HFFc6 (cell line): ENCODE measurements around the gene FRAS1. TPM values are rescaled to one million over a fixed set of nuclear protein-coding genes. Genes with fewer than 3 reads are reported as not detected.
"Not testable (repeated sequence)": the region's sequence is repeated elsewhere in the genome, so short reads cannot be mapped to it uniquely, and the experiment has no call there.

Experiments used
- DNase-seq: peaks from one replicate; pipeline ENCODE4 v3.0.0-alpha.2; 2018
- H3K27ac Mint-ChIP-seq: 2 replicates; pipeline ENCODE4 v1.8.0; 2020; ENCODE audit warnings: mild to moderate bottlenecking, mixed read lengths
- H3K27me3 Mint-ChIP-seq: 2 replicates; pipeline ENCODE4 v1.8.0; 2021; ENCODE audit warnings: mild to moderate bottlenecking, moderate library complexity, mixed read lengths; ENCODE audit not compliant: insufficient read depth
- H3K36me3 Mint-ChIP-seq: 2 replicates; pipeline ENCODE4 v1.8.0; 2021; ENCODE audit warnings: low read depth, mixed read lengths
- H3K4me1 Mint-ChIP-seq: 2 replicates; pipeline ENCODE4 v1.8.0; 2020; ENCODE audit warnings: low read depth, mixed read lengths
- H3K4me3 Mint-ChIP-seq: 2 replicates; pipeline ENCODE4 v1.8.0; 2020; ENCODE audit warnings: mild to moderate bottlenecking, moderate library complexity, mixed read lengths
- H3K9me3 Mint-ChIP-seq: 2 replicates; pipeline ENCODE4 v1.8.0; 2020; ENCODE audit warnings: mild to moderate bottlenecking, mixed read lengths
- total RNA-seq, 6 experiments: library from RNA; stranded (reverse); fragmentation: NEBNext Ultra II Directional; extraction: Animal tissue kit (Norgen Biotek cat#: 25700); gene quantifications; 2 replicates in 1 of 6; 3 replicates in 5 of 6; pipeline ENCODE4 v1.2.3, GENCODE V29; 2021
- TF ChIP-seq, protein P1 (sequence below): fragments of 200-600 bp; sonication (generic); IDR thresholded peaks from 2 replicates; pipeline ENCODE4 v1.5.0; 2021; ENCODE audit warnings: antibody characterized with exemption, mild to moderate bottlenecking

Gene FRAS1
- total RNA-seq, 6 experiments from 2014 or later = 1.7 to 11.0 (median 2.3) TPM

DNA sequence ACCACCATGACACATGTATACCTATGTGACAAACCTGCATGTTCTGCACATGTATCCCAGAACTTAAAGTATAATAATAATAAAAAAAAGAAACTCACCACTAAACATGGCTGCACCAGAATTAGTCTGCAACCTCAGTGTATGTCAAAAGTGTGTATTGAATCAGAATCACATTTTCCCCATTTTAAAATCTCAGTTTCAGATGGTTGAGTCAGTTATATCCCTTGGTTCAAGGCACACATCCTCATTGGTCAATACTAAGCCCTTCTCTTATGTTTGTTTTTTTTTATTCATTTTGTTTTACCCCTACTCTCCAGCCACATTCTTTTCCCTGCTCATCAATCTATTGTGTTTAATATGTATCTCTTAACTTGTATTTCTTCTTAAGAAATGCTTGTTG is 436.6 kb downstream of the FRAS1 start:
- Mint-ChIP-seq H3K4me1 (peaks cover 7% of the 10 kb centered on the region), H3K9me3 (no peaks in the 10 kb centered on the region; the same call in 1 of the 2 replicates), H3K27ac (no peak overlapping the region), H3K27me3 (no peaks in the 10 kb centered on the region), H3K4me3 (no peak overlapping the region), H3K36me3 (peaks cover 7% of the 10 kb centered on the region; the same call in 1 of the 2 replicates)
- TF ChIP-seq, protein P1, sequence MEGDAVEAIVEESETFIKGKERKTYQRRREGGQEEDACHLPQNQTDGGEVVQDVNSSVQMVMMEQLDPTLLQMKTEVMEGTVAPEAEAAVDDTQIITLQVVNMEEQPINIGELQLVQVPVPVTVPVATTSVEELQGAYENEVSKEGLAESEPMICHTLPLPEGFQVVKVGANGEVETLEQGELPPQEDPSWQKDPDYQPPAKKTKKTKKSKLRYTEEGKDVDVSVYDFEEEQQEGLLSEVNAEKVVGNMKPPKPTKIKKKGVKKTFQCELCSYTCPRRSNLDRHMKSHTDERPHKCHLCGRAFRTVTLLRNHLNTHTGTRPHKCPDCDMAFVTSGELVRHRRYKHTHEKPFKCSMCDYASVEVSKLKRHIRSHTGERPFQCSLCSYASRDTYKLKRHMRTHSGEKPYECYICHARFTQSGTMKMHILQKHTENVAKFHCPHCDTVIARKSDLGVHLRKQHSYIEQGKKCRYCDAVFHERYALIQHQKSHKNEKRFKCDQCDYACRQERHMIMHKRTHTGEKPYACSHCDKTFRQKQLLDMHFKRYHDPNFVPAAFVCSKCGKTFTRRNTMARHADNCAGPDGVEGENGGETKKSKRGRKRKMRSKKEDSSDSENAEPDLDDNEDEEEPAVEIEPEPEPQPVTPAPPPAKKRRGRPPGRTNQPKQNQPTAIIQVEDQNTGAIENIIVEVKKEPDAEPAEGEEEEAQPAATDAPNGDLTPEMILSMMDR = no peak
- DNase-seq = no peak

DNA sequence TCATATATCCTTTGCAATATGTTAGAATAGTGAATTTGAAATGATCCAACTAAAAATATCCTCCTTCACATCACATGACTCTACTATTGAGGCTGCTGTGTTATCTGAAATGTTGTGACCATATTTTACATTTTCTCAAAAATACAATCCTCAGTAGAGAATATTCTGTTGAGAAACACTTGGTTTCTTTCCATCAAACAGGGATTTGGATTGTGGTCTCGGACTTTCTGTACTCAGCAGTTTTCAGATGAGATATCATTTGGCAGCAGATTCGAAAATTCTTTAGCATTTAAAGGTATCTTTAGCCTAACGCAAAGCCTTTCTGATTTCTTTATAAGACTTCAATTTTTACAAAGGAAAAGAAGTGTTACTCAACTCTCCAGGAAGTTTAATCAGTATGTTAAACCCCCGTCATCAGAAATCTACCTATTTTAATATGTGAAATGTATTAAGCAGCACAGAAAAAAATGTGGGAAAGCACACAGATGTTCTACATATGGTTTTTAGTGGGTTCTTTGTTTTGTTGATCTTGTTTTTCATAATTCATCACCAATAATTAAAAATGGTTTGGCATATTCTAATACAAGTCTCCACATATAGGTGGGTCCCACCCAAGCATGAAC is 439.0 kb downstream of the FRAS1 start:
- Mint-ChIP-seq H3K4me1 (peaks cover 7% of the 10 kb centered on the region), H3K27ac (no peak overlapping the region), H3K4me3 (no peak overlapping the region), H3K9me3 (no peaks in the 10 kb centered on the region; the same call in 1 of the 2 replicates), H3K27me3 (0 out of 2 replicates have a peak, but pooled peaks cover 2% of the 10 kb centered on the region), H3K36me3 (no peaks in the 10 kb centered on the region; the same call in 1 of the 2 replicates)
- TF ChIP-seq, protein P1 = no peak
- DNase-seq = no peak

DNA sequence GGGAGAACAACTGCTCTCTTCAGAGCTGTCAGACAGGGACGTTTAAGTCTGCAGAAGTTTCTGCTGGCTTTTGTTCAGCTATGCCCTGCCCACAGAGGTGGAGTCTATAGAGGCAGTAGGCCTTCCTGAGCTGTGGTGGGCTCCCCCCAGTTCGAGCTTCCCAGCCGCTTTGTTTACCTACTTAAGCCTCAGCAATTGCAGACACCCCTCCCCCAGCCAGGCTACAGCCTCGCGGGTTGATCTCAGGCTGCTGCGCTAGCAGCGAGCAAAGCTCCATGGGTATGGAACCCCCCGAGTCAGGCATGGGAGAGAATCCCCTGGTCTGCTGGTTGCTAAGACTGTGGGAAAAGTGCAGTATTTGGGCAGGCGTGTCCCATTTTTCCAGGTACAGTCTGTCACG is 449.1 kb downstream of the FRAS1 start:
- not testable (repeated sequence) for H3K27ac Mint-ChIP-seq, DNase-seq, H3K4me3 Mint-ChIP-seq, H3K9me3 Mint-ChIP-seq, H3K4me1 Mint-ChIP-seq, H3K36me3 Mint-ChIP-seq, H3K27me3 Mint-ChIP-seq

DNA sequence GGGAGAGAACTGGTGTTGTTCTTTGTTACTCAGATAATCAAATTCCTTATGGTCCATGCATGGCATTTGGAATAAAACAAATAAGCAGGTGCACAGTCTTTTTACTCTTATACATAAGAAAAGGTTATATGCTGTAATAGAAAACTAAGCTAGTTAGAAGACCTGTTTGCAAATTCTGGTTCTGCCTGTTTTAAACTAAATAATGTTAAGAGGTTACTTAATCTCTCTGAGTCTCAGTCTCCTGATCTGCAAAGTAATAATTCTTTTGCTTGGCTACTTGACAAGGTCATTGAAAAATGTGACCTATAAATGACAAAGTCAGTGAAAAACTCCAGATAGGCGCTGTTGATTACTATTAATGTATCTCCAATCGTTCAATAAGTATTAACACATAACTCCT is 451.9 kb downstream of the FRAS1 start:
- H3K4me3 Mint-ChIP-seq = no peak overlapping the region
- DNase-seq = no peak
- H3K27me3 Mint-ChIP-seq = peaks cover 2% of the 10 kb centered on the region
- H3K27ac Mint-ChIP-seq = no peak overlapping the region
- H3K36me3 Mint-ChIP-seq = no peaks in the 10 kb centered on the region
- no peaks in the 10 kb centered on the region for H3K9me3 Mint-ChIP-seq
- TF ChIP-seq, protein P1 = no peak
- no peaks in the 10 kb centered on the region for H3K4me1 Mint-ChIP-seq

DNA sequence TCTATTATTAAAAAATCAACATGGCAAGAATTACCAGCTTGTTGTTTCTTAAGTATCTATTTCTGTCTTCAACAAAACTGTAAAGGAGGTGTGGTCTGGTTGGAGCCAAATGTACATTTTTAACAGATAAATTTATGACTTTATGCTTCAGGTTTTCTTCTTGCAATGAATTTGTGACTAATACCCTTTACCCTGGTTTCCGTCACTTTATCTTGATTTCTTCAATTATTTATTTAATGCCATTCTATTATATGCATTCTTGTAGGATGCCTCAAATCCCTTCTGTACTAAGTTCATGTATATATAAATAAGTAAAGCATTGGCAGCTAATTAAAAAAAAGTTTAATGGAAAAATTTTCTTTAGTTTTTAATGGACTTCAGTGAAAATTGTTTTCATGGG is 453.0 kb downstream of the FRAS1 start:
- DNase-seq = no peak
- Mint-ChIP-seq H3K4me3 (no peak overlapping the region), H3K4me1 (no peaks in the 10 kb centered on the region), H3K36me3 (no peaks in the 10 kb centered on the region), H3K27me3 (no peaks in the 10 kb centered on the region; the same call in 1 of the 2 replicates), H3K27ac (no peak overlapping the region), H3K9me3 (no peaks in the 10 kb centered on the region)
- TF ChIP-seq, protein P1 = no peak

DNA sequence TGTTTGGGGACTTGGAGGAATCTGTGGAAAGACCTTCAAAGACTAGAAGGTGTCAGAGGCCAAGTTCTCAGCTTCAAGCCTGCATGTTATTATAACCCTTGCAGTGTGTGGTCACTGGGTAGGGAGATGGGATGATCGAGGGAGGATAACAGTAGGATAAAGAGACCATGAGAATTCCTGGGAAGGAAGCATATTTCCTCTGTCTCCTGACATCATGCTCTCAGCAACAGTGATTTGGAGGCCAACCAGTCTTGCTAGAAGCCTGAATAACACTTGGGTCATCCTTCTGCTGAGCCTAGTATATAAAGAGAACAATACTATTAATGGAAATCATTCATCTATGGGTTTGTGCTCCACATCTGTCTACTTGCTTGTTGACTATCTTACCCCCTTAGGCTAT is 453.6 kb downstream of the FRAS1 start:
- Mint-ChIP-seq H3K4me1 (no peaks in the 10 kb centered on the region), H3K9me3 (no peaks in the 10 kb centered on the region), H3K4me3 (no peak overlapping the region), H3K27ac (no peak overlapping the region), H3K27me3 (no peaks in the 10 kb centered on the region; the same call in 1 of the 2 replicates), H3K36me3 (no peaks in the 10 kb centered on the region)
- TF ChIP-seq, protein P1 = no peak
- peak; percentile 17 for DNase-seq
